ENCODE measurements around the gene MDH1B.
"Not testable (repeated sequence)": the region's sequence is repeated elsewhere in the genome, so short reads cannot be mapped to it uniquely, and the experiment has no call there.

MDH1B gene

GRCh38 chr2:206728277-206729199, 36.6 kb downstream of the MDH1B start:
- Histone ChIP-seq H3K4me1 (ENCODE audit: insufficient read depth, low read length) (no peaks in the 10 kb centered on the region), H3K36me3 (ENCODE audit: insufficient read depth, low read length) (no peaks in the 10 kb centered on the region), H3K9ac (ENCODE audit: low read depth, low read length) (no peak overlapping the region), H3K9me3 (ENCODE audit: control insufficient read depth, insufficient read depth, low read length) (no peaks in the 10 kb centered on the region)

- H3K9me3 ChIP-seq (ENCODE audit: control insufficient read depth, insufficient read depth, low read length) = peaks cover under 1% of the 10 kb centered on the region; the same call in 1 of the 2 replicates
- no peaks in the 10 kb centered on the region for H3K4me1 ChIP-seq (ENCODE audit: insufficient read depth, low read length)
- no peak overlapping the region for H3K9ac ChIP-seq (ENCODE audit: low read depth, low read length)
- no peaks in the 10 kb centered on the region for H3K36me3 ChIP-seq (ENCODE audit: insufficient read depth, low read length)
These were observed 37.8 kb downstream of the MDH1B start for GRCh38 chr2:206727287-206727686.

GRCh38 chr2:206723288-206723687, 41.8 kb downstream of the MDH1B start:
- H3K9ac ChIP-seq (ENCODE audit: low read depth, low read length) = no peak overlapping the region
- no peaks in the 10 kb centered on the region for H3K36me3 ChIP-seq (ENCODE audit: insufficient read depth, low read length)

GRCh38 chr2:206721256-206721920, 43.7 kb downstream of the MDH1B start:
- Histone ChIP-seq H3K36me3 (ENCODE audit: insufficient read depth, low read length) (no peaks in the 10 kb centered on the region), H3K9ac (ENCODE audit: low read depth, low read length) (no peak overlapping the region), H3K4me1 (ENCODE audit: insufficient read depth, low read length) (no peaks in the 10 kb centered on the region), H3K9me3 (ENCODE audit: control insufficient read depth, insufficient read depth, low read length) (peaks cover 10% of the 10 kb centered on the region; the same call in 1 of the 2 replicates)

More at GRCh38 chr2:206723288-206723687, 41.8 kb downstream of the MDH1B start:
- Histone ChIP-seq H3K9me3 (ENCODE audit: control insufficient read depth, insufficient read depth, low read length) (peaks cover 10% of the 10 kb centered on the region; the same call in 1 of the 2 replicates), H3K4me1 (ENCODE audit: insufficient read depth, low read length) (no peaks in the 10 kb centered on the region)

DNA sequence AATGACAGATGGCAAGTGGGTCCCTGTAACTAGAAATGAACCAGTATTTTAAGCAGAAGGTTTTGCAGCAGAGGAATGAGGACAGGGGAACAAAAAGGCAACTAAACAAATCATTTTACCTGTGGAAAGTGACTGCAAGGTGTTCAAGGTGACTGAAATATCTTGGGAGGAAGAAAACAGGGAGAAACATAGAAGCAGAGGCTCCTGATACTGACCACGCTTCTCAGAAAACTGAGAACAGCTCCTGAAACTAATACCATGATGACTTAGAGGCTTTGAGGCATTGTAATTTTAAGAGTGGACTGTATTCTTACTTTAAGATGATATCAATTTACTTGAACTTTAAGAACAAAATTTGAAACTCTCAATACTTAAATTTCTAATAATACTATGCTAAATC, 46.8 kb downstream of the MDH1B start, which contains the start of gene DYTN:
Gene DYTN, minus strand, starts transcription at position 101 of the 400 bp plus-strand sequence. CDS start 117 bp downstream, outside the sequence.
- Histone ChIP-seq H3K9ac (ENCODE audit: low read depth, low read length) (no peak within 1 kb of the TSS), H3K4me1 (ENCODE audit: insufficient read depth, low read length) (no peaks in the 10 kb centered on the region), H3K9me3 (ENCODE audit: control insufficient read depth, insufficient read depth, low read length) (peaks cover 10% of the 10 kb centered on the region; the same call in 1 of the 2 replicates)

DNA sequence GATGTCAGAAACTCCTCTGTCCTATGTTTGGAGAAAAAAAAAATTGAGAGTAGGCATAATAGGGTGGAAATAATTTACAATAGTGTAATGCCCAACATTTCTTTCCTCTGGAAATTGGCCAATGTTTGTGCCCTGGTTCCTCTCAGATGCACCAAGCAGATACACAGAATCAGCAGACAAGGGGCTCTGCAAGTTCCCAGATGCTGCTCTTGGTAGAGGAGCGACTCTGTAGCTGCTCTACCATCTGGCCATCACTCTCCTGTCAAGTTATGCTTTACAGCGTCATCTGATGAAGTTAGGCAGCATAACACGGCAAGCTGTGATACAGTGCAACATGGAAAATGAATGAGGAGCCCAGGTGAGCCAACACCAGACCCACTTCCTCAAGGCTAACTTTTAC, 48.5 kb downstream of the MDH1B start:
- no peaks in the 10 kb centered on the region for H3K36me3 ChIP-seq (ENCODE audit: insufficient read depth, low read length)
- H3K4me1 ChIP-seq (ENCODE audit: insufficient read depth, low read length) = no peaks in the 10 kb centered on the region; the same call in 1 of the 2 replicates
- no peak overlapping the region for H3K9ac ChIP-seq (ENCODE audit: low read depth, low read length)
- peaks cover 5% of the 10 kb centered on the region; the same call in 1 of the 2 replicates for H3K9me3 ChIP-seq (ENCODE audit: control insufficient read depth, insufficient read depth, low read length)

More for the DNA sequence above, 46.8 kb downstream of the MDH1B start, which contains the start of gene DYTN:
- no peaks in the 10 kb centered on the region for H3K36me3 ChIP-seq (ENCODE audit: insufficient read depth, low read length)

GRCh38 chr2:206715183-206715582, 49.9 kb downstream of the MDH1B start:
- not testable (repeated sequence) for H3K9me3 ChIP-seq (ENCODE audit: control insufficient read depth, insufficient read depth, low read length); H3K36me3 ChIP-seq (ENCODE audit: insufficient read depth, low read length); H3K9ac ChIP-seq (ENCODE audit: low read depth, low read length); H3K4me1 ChIP-seq (ENCODE audit: insufficient read depth, low read length)

GRCh38 chr2:206713746-206714145, 51.4 kb downstream of the MDH1B start:
- Histone ChIP-seq H3K9ac (ENCODE audit: low read depth, low read length) (no peak overlapping the region), H3K9me3 (ENCODE audit: control insufficient read depth, insufficient read depth, low read length) (no peaks in the 10 kb centered on the region), H3K4me1 (ENCODE audit: insufficient read depth, low read length) (no peaks in the 10 kb centered on the region; the same call in 1 of the 2 replicates), H3K36me3 (ENCODE audit: insufficient read depth, low read length) (no peaks in the 10 kb centered on the region)

DNA sequence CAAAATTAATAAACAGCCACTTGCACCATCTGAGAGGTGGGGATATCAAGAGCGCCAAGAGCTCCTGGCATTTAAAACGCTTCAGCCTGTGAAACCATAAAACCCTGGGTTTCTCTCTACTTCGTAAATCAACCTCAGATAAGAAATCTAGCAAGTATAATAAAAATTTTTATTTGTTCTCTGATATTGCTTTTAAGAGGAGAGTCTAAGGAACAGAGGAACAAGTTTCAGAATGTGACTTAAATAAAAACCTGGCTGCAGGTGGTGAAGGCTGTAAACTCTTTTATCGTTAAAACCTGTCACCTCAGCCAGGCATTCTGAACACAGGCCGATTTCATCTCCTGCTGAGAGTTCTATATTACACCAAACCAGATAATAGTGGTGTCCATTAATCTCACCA, 56.8 kb downstream of the MDH1B start:
- H3K9me3 ChIP-seq (ENCODE audit: control insufficient read depth, insufficient read depth, low read length) = no peaks in the 10 kb centered on the region
- no peaks in the 10 kb centered on the region; the same call in 1 of the 2 replicates for H3K4me1 ChIP-seq (ENCODE audit: insufficient read depth, low read length)

GRCh38 chr2:206707164-206707701, 57.9 kb downstream of the MDH1B start:
- no peaks in the 10 kb centered on the region for H3K36me3 ChIP-seq (ENCODE audit: insufficient read depth, low read length)
- no peaks in the 10 kb centered on the region for H3K4me1 ChIP-seq (ENCODE audit: insufficient read depth, low read length)
- H3K9ac ChIP-seq (ENCODE audit: low read depth, low read length) = no peak overlapping the region
- no peaks in the 10 kb centered on the region for H3K9me3 ChIP-seq (ENCODE audit: control insufficient read depth, insufficient read depth, low read length)

More for the DNA sequence above, 56.8 kb downstream of the MDH1B start:
- Histone ChIP-seq H3K36me3 (ENCODE audit: insufficient read depth, low read length) (no peaks in the 10 kb centered on the region), H3K9ac (ENCODE audit: low read depth, low read length) (no peak overlapping the region)

DNA sequence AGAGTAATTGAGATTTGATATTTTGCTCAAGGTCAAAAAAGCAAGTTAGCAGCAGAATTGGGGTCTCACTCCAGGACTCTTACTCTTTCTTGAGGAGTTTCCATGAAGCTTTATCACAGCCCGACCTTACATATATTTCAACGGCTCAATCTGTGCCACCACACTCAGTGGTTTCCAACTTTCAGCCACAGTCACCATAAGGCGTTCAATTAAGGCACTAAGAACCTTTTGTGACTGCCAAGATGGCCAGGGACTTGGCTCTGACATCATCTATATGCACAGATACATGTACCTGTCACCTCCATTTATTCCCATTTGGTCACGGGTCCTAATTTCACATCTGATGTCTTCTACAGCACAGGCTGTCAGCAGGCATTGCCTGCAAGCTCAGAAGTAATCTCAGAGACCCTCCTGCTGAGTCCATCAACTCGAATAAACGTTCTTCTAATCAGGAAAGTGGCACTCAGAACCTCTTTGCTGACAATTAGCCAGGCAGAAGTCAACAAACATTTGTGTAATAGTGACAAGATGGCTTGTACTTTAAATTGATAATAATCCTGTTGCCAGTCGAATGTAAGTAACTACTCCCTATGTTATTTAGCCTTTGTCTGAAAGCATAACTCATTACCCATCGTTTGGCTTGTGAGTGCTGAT, 63.0 kb downstream of the MDH1B start:
- no peaks in the 10 kb centered on the region for H3K9me3 ChIP-seq (ENCODE audit: control insufficient read depth, insufficient read depth, low read length)

DNA sequence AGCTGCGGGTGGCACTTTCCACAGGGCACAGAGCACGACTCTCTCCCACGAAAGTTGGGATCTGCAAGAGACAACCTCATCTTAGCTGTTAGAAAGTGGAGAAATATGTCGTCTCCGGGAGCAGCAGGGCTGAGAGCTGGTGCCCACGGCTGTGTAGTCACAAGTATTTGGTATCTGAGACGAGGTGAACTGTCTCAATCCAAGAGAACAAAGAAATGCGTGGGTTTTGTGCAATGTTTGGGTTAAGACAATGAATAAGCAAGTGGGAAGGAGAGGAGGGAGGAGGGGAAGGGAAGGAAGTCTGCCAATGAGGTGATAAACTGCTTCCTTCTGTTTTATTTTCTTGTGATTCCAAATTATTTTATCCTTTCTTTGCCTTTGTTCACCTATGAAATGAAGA, 65.0 kb downstream of the MDH1B start:
- no peaks in the 10 kb centered on the region for H3K36me3 ChIP-seq (ENCODE audit: insufficient read depth, low read length)
- H3K9me3 ChIP-seq (ENCODE audit: control insufficient read depth, insufficient read depth, low read length) = no peaks in the 10 kb centered on the region
- no peak overlapping the region for H3K9ac ChIP-seq (ENCODE audit: low read depth, low read length)
- no peaks in the 10 kb centered on the region for H3K4me1 ChIP-seq (ENCODE audit: insufficient read depth, low read length)

More for the DNA sequence above, 63.0 kb downstream of the MDH1B start:
- no peaks in the 10 kb centered on the region for H3K4me1 ChIP-seq (ENCODE audit: insufficient read depth, low read length)
- no peak overlapping the region for H3K9ac ChIP-seq (ENCODE audit: low read depth, low read length)
- H3K36me3 ChIP-seq (ENCODE audit: insufficient read depth, low read length) = no peaks in the 10 kb centered on the region

DNA sequence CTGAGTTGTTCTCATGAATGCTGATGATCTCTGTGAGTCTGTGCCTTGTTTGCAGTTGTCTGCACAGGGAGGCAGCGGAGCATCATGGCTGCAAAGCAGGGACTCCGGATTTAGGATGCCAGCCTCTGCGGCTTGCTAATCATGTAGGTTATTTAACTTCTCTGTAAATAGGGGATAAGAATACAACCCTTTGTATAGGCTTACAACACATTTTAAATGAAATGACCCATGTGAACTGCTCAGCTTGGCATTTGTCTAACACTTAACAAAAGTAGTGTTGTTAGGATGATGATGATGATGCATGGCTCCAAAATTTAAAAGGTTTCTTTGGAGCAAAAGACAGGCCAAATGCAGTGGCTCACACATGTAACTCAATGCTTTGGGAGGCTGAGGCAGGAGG, 66.3 kb downstream of the MDH1B start:
- no peaks in the 10 kb centered on the region for H3K4me1 ChIP-seq (ENCODE audit: insufficient read depth, low read length)
- H3K9ac ChIP-seq (ENCODE audit: low read depth, low read length) = no peak overlapping the region
- no peaks in the 10 kb centered on the region for H3K36me3 ChIP-seq (ENCODE audit: insufficient read depth, low read length)
- H3K9me3 ChIP-seq (ENCODE audit: control insufficient read depth, insufficient read depth, low read length) = no peaks in the 10 kb centered on the region

DNA sequence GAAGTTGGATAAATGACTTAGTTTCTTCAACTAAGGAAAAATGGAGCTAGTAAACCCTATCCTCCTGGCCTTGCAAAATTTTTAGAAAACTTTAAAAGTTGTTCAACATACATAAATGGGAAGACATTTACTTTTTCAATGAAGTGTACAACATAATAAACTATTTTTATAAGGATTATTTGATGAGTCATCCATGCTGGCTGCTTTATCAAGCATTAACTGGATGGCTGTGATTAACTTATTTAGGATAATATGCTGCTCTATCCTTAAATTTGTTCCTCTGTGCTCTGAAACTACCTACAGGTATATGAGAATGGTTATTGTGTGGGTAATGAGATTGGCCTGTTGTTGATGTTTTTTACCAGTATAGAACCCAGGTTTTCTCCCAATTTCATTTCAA, 68.2 kb downstream of the MDH1B start:
- Histone ChIP-seq H3K4me1 (ENCODE audit: insufficient read depth, low read length) (no peaks in the 10 kb centered on the region), H3K9me3 (ENCODE audit: control insufficient read depth, insufficient read depth, low read length) (no peaks in the 10 kb centered on the region), H3K36me3 (ENCODE audit: insufficient read depth, low read length) (no peaks in the 10 kb centered on the region), H3K9ac (ENCODE audit: low read depth, low read length) (no peak overlapping the region)

All from ES-I3 (cell line).